ENCODE results near the gene DHRS2. TPM values are rescaled to one million over a fixed set of nuclear protein-coding genes. Genes with fewer than 3 reads are reported as not detected.
A peak's percentile ranks its signal among the peaks of the same experiment; 100 is the strongest.

The DHRS2 gene
- total and polyA plus RNA-seq, 2 of the 13 experiments (the other 11 are each of a cell fraction or from before 2014, with no cell fraction given), result 1,621 to 3,021 TPM

DNA sequence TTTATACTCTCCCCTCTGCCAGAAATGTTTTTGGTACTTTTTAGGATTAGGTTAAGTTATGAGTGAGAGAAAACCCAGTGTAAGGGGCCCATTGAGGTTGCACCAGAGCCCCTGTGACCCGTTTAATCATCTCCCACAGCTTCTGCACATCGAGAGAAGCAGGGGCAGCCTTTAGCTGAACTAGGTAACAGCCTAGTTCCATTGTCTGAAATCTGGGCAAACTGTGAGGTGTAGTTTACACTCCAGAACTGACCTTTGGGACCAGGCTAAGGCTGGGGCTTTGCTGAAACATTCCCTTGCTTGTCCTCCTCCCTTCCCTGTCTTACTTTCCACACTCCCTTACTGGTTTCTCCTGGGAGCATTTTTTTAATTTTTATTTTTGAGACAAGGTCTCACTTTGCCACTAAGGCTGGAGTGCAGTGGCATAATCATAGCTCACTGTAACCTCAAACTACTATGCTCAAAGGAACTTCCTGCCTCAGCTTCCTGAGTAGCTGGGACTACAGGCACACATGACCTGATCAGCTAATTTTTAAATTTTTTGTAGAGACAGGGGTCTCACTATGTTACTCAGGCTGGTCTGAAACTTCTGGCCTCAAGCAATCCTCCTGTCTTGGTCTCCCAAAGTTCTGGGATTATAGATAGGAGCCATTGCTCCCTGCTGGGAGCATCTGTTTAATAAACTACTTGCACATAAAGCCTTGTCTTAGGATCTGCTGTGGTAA lies 25.9 kb upstream of the DHRS2 start (continued):
- TF ChIP-seq ZNF512B (CRISPR knock-in tag; IDR thresholded peaks at IDR 0.05; ENCODE audit: borderline replicate concordance) (no peak), JUNB (CRISPR knock-in tag; IDR thresholded peaks at IDR 0.05; ENCODE audit: borderline replicate concordance) (no peak), GFI1 (CRISPR knock-in tag; IDR thresholded peaks at IDR 0.05; ENCODE audit: borderline replicate concordance) (peak; percentile 95), ZC3H13 (CRISPR knock-in tag; IDR thresholded peaks at IDR 0.05) (no peak), ARNTL (CRISPR knock-in tag; IDR thresholded peaks at IDR 0.05) (peak; percentile 32), FOXK2 (IDR thresholded peaks at IDR 0.05) (no peak)
- TF ChIP-seq, protein P1, sequence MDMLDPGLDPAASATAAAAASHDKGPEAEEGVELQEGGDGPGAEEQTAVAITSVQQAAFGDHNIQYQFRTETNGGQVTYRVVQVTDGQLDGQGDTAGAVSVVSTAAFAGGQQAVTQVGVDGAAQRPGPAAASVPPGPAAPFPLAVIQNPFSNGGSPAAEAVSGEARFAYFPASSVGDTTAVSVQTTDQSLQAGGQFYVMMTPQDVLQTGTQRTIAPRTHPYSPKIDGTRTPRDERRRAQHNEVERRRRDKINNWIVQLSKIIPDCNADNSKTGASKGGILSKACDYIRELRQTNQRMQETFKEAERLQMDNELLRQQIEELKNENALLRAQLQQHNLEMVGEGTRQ (IDR thresholded peaks at IDR 0.05; ENCODE audit: low read depth, low read length), result no peak
- TF ChIP-seq, protein P1 (CRISPR knock-in tag; IDR thresholded peaks at IDR 0.05; ENCODE audit: borderline replicate concordance), result peak; percentile 31; the same call in 1 of the 2 replicates
- TF ChIP-seq, protein P2, sequence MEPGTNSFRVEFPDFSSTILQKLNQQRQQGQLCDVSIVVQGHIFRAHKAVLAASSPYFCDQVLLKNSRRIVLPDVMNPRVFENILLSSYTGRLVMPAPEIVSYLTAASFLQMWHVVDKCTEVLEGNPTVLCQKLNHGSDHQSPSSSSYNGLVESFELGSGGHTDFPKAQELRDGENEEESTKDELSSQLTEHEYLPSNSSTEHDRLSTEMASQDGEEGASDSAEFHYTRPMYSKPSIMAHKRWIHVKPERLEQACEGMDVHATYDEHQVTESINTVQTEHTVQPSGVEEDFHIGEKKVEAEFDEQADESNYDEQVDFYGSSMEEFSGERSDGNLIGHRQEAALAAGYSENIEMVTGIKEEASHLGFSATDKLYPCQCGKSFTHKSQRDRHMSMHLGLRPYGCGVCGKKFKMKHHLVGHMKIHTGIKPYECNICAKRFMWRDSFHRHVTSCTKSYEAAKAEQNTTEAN (CRISPR knock-in tag; conservative IDR thresholded peaks at IDR 0.05), result peak; percentile 79
- TF ChIP-seq, protein P3, sequence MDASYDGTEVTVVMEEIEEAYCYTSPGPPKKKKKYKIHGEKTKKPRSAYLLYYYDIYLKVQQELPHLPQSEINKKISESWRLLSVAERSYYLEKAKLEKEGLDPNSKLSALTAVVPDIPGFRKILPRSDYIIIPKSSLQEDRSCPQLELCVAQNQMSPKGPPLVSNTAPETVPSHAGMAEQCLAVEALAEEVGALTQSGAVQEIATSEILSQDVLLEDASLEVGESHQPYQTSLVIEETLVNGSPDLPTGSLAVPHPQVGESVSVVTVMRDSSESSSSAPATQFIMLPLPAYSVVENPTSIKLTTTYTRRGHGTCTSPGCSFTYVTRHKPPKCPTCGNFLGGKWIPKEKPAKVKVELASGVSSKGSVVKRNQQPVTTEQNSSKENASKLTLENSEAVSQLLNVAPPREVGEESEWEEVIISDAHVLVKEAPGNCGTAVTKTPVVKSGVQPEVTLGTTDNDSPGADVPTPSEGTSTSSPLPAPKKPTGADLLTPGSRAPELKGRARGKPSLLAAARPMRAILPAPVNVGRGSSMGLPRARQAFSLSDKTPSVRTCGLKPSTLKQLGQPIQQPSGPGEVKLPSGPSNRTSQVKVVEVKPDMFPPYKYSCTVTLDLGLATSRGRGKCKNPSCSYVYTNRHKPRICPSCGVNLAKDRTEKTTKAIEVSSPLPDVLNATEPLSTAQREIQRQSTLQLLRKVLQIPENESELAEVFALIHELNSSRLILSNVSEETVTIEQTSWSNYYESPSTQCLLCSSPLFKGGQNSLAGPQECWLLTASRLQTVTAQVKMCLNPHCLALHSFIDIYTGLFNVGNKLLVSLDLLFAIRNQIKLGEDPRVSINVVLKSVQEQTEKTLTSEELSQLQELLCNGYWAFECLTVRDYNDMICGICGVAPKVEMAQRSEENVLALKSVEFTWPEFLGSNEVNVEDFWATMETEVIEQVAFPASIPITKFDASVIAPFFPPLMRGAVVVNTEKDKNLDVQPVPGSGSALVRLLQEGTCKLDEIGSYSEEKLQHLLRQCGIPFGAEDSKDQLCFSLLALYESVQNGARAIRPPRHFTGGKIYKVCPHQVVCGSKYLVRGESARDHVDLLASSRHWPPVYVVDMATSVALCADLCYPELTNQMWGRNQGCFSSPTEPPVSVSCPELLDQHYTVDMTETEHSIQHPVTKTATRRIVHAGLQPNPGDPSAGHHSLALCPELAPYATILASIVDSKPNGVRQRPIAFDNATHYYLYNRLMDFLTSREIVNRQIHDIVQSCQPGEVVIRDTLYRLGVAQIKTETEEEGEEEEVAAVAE (CRISPR knock-in tag; IDR thresholded peaks at IDR 0.05; ENCODE audit: borderline replicate concordance), result peak; percentile 3; the same call in 1 of the 2 replicates
- TF ChIP-seq, protein P4, sequence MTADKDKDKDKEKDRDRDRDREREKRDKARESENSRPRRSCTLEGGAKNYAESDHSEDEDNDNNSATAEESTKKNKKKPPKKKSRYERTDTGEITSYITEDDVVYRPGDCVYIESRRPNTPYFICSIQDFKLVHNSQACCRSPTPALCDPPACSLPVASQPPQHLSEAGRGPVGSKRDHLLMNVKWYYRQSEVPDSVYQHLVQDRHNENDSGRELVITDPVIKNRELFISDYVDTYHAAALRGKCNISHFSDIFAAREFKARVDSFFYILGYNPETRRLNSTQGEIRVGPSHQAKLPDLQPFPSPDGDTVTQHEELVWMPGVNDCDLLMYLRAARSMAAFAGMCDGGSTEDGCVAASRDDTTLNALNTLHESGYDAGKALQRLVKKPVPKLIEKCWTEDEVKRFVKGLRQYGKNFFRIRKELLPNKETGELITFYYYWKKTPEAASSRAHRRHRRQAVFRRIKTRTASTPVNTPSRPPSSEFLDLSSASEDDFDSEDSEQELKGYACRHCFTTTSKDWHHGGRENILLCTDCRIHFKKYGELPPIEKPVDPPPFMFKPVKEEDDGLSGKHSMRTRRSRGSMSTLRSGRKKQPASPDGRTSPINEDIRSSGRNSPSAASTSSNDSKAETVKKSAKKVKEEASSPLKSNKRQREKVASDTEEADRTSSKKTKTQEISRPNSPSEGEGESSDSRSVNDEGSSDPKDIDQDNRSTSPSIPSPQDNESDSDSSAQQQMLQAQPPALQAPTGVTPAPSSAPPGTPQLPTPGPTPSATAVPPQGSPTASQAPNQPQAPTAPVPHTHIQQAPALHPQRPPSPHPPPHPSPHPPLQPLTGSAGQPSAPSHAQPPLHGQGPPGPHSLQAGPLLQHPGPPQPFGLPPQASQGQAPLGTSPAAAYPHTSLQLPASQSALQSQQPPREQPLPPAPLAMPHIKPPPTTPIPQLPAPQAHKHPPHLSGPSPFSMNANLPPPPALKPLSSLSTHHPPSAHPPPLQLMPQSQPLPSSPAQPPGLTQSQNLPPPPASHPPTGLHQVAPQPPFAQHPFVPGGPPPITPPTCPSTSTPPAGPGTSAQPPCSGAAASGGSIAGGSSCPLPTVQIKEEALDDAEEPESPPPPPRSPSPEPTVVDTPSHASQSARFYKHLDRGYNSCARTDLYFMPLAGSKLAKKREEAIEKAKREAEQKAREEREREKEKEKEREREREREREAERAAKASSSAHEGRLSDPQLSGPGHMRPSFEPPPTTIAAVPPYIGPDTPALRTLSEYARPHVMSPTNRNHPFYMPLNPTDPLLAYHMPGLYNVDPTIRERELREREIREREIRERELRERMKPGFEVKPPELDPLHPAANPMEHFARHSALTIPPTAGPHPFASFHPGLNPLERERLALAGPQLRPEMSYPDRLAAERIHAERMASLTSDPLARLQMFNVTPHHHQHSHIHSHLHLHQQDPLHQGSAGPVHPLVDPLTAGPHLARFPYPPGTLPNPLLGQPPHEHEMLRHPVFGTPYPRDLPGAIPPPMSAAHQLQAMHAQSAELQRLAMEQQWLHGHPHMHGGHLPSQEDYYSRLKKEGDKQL (CRISPR knock-in tag; IDR thresholded peaks at IDR 0.05; ENCODE audit: low read depth), result 0 out of 2 replicates have a peak, but pooled peaks have one; percentile 13

Data from HepG2 (cell line).